HepG2 (cell line): ENCODE data around the gene DNM1. TPM values are rescaled to one million over a fixed set of nuclear protein-coding genes. Genes with fewer than 3 reads are reported as not detected.

ENCODE experiments used
- ATAC-seq: fragments of 200-7000 bp; cut with Tn5 transposase; 3 replicates; pipeline ENCODE4 v1.9.1; 2020; ENCODE audit warnings: mild to moderate bottlenecking, moderate library complexity
- BruUV-seq: library from RNA; stranded (reverse); fragments of 400-500 nt; replicated peaks from 2 replicates; lab custom pipeline; 2021; lab: Mats Ljungman, UMichigan
- CTCF ChIA-PET: fragments of 300-600 bp; formaldehyde crosslinking; extraction: SDS; loops from one replicate; lab custom pipeline; 2021; ENCODE audit warnings: low total read pairs, inconsistent platforms, low intra/inter-chr PET ratio; lab: Yijun Ruan, JAX
- POLR2A ChIA-PET: fragments of 350-600 bp; sonication (Branson Sonifier 250); formaldehyde crosslinking; loops from one replicate; lab custom pipeline; 2020; ENCODE audit warnings: antibody characterized with exemption, inconsistent platforms; lab: Yijun Ruan, JAX
- DNase-seq: peaks from one replicate; pipeline ENCODE4 v3.0.0-alpha.2; 2015; ENCODE audit warnings: low spot score
- FAIRE-seq: peaks from 3 replicates; lab custom pipeline; 2011; peaks lifted over from hg19 to GRCh38; lab: Jason Lieb, UNC
- H2AFZ ChIP-seq: one replicate; pipeline ENCODE4 v1.6.1; 2011; ENCODE audit warnings: low read length, inconsistent platforms
- H3K27ac ChIP-seq: fragments of 300-600 bp; 3 replicates; pipeline ENCODE4 v1.8.0; 2011; ENCODE audit warnings: mixed run types, mild to moderate bottlenecking, mixed read lengths, low read length, inconsistent platforms; ENCODE audit not compliant: insufficient read depth; ENCODE audit errors: extremely low read length
- H3K27me3 ChIP-seq, 2 experiments: fragments of 200-600 bp in 1 of 2; 2 replicates in 1 of 2; 3 replicates in 1 of 2; pipeline versions ENCODE4 v1.6.0 to v1.8.0; 2011; ENCODE audit warnings: low read length in 2 of 2, mild to moderate bottlenecking in 2 of 2, moderate library complexity in 2 of 2, inconsistent platforms in 1 of 2; ENCODE audit not compliant: insufficient read depth in 2 of 2, control insufficient read depth in 1 of 2
- H3K36me3 ChIP-seq, 2 experiments: fragments of 200-600 bp in 1 of 2; replicated peaks in 1 of 2; 2 replicates in 1 of 2; 3 replicates in 1 of 2; pipeline versions ENCODE4 v1.5.1 to v1.8.0; 2011; ENCODE audit warnings: low read length in 2 of 2, inconsistent platforms in 1 of 2; ENCODE audit not compliant: insufficient read depth in 2 of 2, control insufficient read depth in 1 of 2
- H3K4me1 ChIP-seq: 2 replicates; pipeline ENCODE4 v1.5.1; 2012; ENCODE audit warnings: low read length, inconsistent platforms; ENCODE audit not compliant: insufficient read depth
- H3K4me2 ChIP-seq: 2 replicates; pipeline ENCODE4 v1.6.0; 2011; ENCODE audit warnings: low read depth, low read length, inconsistent platforms
- H3K4me3 ChIP-seq, 3 experiments: fragments of 200-600 bp in 1 of 3; sonication (generic), shearing (Covaris generic) in 1 of 3; replicated peaks in 1 of 3; 2 replicates each; pipeline ENCODE4 v1.5.1; 2011 to 2016; ENCODE audit warnings: low read length in 3 of 3, inconsistent platforms in 2 of 3, low read depth in 2 of 3, mild to moderate bottlenecking in 2 of 3, control low read depth in 1 of 3, mixed read lengths in 1 of 3; ENCODE audit not compliant: insufficient read depth in 1 of 3
- H3K79me2 ChIP-seq: one replicate; pipeline ENCODE4 v1.6.1; 2011; ENCODE audit warnings: low read length, inconsistent platforms; ENCODE audit not compliant: insufficient read depth
- H3K9ac ChIP-seq: 2 replicates; pipeline ENCODE4 v1.6.0; 2011; ENCODE audit warnings: mild to moderate bottlenecking, low read depth, low read length, inconsistent platforms; ENCODE audit not compliant: insufficient read depth
- H3K9me3 ChIP-seq: 2 replicates; pipeline ENCODE4 v1.5.1; 2012; ENCODE audit warnings: mild to moderate bottlenecking, low read length
- H4K20me1 ChIP-seq: 2 replicates; pipeline ENCODE4 v1.6.0; 2011; ENCODE audit warnings: inconsistent platforms, mild to moderate bottlenecking, low read length, moderate library complexity; ENCODE audit not compliant: insufficient read depth
- MNT ChIP-seq: fragments of 450-650 bp; IDR thresholded peaks from 2 replicates; pipeline ENCODE4 v1.6.1; 2016
- TCF12 ChIP-seq, 2 experiments: fragments of 450-650 bp in 1 of 2; sonication (generic) in 1 of 2; formaldehyde crosslinking in 1 of 2; IDR thresholded peaks; 2 replicates each; pipeline versions ENCODE4 v1.6.1 to v1.8.0; 2017 to 2022; ENCODE audit warnings: antibody characterized with exemption in 1 of 2, mild to moderate bottlenecking in 1 of 2, missing genetic modification reagents in 1 of 2, moderate library complexity in 1 of 2
- ZNF317 ChIP-seq: sonication (generic); formaldehyde crosslinking; IDR thresholded peaks from 2 replicates; pipeline ENCODE4 v1.5.0; 2020; ENCODE audit warnings: mild to moderate bottlenecking, missing genetic modification reagents
- WGBS: methylation state at CpG from one replicate; pipeline ENCODE4 v1.1.6; 2017; ENCODE audit warnings: low lambda C conversion rate; 5-methylcytosine and 5-hydroxymethylcytosine counted together
- in situ Hi-C: cut with HindIII; loops from 2 replicates; pipeline ENCODE4 v1.10.0; 2017; ENCODE audit warnings: low pct_unique_long_range_greater_than_20kb; ENCODE audit not compliant: extremely low pct_ligation_motif_present
- intact Hi-C: fragments of 100-400 bp; cut with micrococcal nuclease; formaldehyde crosslinking; loops from one replicate; pipeline ENCODE4 v1.10.0; 2022; ENCODE audit not compliant: unreplicated experiment
- polyA plus RNA-seq, 8 experiments: library from polyadenylated mRNA; depleted of rRNA in 3 of 8; stranded (reverse) in 7 of 8; unstranded in 1 of 8; fragments of >200 nt; fragmentation: Illumina TruSeq in 4 of 8; extraction: Trizol in 4 of 8; gene quantifications; 2 replicates each; pipeline versions ENCODE4 v1.2.1 to v1.2.3, GENCODE V29; 2011 to 2016; ENCODE audit warnings: low read depth in 4 of 8, missing spikeins in 1 of 8, mixed read lengths in 1 of 8; ENCODE audit not compliant: insufficient read depth in 1 of 8
- total RNA-seq, 5 experiments: library from RNA; depleted of rRNA; stranded (reverse); fragments of >200 nt; fragmentation: Illumina TruSeq; extraction: Trizol; gene quantifications; 2 replicates each; pipeline ENCODE4 v1.2.3, GENCODE V29; 2016; ENCODE audit warnings: low read depth in 1 of 5

DNM1 gene
- total and polyA plus RNA-seq, 2 of the 13 experiments (the other 11 are each of a cell fraction or from before 2014, with no cell fraction given): 0.13 to 0.58 TPM

DNA sequence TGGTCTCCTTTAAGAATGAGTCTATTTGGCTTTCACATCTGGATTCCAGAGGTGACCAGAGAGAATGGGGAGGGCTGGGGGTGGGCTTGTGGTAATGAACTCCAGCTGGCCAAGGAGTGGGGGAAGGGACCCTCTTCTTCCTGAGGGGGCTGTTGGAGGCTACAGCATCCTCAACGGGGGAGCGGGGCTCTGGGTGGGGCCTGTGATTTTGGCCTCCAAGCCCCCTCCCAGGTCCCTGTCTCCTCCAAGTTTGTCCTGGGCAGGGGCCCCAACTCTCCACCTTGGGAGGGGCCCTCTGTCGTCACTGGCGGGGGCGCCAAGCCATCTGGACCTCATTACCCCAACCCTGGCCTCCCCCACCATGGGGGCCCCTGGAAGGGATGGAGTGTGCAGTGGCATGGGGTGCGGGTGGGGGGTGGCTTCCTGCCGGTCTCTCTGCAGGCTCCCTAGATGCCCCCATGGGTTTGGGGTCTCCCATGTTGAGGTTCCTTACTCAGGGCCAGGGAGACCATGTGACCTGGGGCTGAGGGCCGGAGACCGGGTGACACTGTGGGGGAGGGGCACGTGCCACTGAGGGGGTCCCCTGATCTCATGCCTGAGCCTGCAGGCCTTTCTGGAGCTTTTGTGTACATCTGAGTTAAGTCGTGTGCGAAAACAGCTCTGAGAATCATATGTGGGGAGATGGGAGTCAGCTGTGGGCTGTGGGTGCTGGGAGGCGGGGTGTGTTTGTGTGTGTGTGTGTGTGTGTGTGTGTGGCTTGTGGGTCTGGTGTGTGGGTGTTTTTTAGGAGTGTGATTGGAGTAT lies 40.2 kb downstream of the DNM1 start:
- CTCF ChIA-PET: no interaction called here

More for the DNA sequence above, 40.2 kb downstream of the DNM1 start:
- Histone ChIP-seq H3K4me3 (no peak overlapping the region), H4K20me1 (no peaks in the 10 kb centered on the region), H3K4me1 (peaks cover 40% of the 10 kb centered on the region), H3K36me3 (no peaks in the 10 kb centered on the region), H3K4me2 (no peak overlapping the region), H3K79me2 (no peaks in the 10 kb centered on the region), H3K27ac (no peak overlapping the region), H2AFZ (no peak overlapping the region), H3K9me3 (no peaks in the 10 kb centered on the region), H3K9ac (no peak overlapping the region), H3K27me3 (peaks cover 0 to 11% of the 10 kb centered on the region in 2 experiments; a peak in 1 of 5 replicates)
- WGBS: 31% methylated on average over 7 of the region's 13 CpGs
- DNase-seq (no peak), ATAC-seq (no peak), FAIRE-seq (no peak)
- intact Hi-C loops: no loop called here
- TF ChIP-seq ZNF317 (CRISPR knock-in tag): peak; percentile 75; the same call in 1 of the 2 replicates
- no peak for TF ChIP-seq TCF12 (IDR thresholded peaks at IDR 0.05)
- no peak for TF ChIP-seq TCF12 (CRISPR knock-in tag; IDR thresholded peaks at IDR 0.05)
- TF ChIP-seq MNT: peak; percentile 44
- no TSS peak for BruUV-seq
- POLR2A ChIA-PET: no interaction called here
- in situ Hi-C loops: no loop called here
